NK-92 treated with Interleukin-12 subunit alpha and Interleukin-12 subunit beta, amount 100 ng/mL, for 24 hours (cell line): ENCODE measurements around the gene PFKM.
"Not testable (repeated sequence)": the region's sequence is repeated elsewhere in the genome, so short reads cannot be mapped to it uniquely, and the experiment has no call there.

Experiments
- DNase-seq: peaks from one replicate; lab custom pipeline; 2025; lab: John Stamatoyannopoulos, UW

PFKM gene

DNA sequence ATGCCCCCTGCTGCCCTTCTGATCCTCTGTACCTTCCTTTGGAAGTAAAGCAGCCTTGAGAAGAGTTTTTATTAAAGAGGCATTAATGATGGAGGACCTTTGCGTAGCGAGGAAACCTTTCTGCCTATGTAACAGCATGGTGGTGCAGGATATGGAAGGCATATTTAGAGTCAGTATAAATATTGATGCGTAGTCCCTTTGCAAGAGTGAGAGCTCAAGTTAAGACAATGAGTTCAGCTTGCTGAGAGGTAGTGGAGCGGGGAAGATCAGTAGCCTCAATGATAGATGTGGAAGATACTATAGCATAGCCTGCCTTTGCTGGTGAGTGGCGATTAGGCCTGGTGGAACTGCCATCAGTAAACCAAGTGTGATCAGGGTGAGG lies 7.9 kb upstream of the PFKM start:
- not testable (repeated sequence) for DNase-seq

DNA sequence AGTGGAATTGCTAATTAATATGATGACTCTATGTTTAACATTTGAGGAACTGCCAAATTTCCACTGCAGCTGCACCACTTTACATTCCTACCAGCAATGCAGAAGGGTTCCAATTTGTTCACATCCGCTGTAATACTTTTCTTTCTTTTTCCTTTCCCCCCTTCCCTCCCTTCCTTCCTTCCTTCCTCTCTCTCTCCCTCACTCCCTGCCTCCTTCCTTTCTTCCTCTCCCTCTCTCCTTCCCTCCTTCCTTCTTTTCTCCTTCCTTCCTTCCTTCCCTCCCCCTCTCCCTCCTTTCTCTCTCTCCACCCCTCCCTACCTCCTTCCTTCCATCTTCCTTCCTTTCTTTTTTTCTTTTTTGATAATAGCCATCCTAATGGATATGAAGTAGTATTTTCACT lies 3.2 kb upstream of the PFKM start:
- DNase-seq, result no peak

DNA sequence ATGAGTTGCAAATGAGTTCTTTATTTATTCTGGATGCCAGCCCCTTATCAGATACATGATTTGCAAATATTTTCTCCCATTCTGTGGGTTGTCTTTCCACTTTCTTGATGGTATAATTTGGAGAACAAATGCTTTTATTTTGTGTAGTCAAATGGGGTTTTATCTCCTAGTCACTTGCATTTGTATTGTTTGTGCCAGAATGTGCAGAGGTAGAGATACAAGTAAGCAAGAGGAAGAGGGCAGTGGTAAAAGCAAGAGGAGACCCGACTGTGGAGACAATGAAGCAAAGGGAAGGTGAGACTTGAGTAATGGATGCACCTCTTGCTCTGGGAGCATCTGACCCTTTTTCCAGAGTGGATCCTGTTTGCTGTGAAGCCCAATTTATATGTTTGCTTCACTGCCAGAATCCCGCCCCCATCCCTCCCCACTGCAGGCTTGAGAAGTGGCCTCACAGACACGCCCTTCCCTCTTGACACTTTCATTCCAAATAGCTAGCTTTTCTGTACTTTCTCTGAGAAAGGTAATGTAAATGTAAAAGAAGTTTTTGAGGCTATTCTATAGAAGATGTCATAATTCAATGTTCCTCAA lies 786 bp upstream of the PFKM start:
- no peak for DNase-seq

DNA sequence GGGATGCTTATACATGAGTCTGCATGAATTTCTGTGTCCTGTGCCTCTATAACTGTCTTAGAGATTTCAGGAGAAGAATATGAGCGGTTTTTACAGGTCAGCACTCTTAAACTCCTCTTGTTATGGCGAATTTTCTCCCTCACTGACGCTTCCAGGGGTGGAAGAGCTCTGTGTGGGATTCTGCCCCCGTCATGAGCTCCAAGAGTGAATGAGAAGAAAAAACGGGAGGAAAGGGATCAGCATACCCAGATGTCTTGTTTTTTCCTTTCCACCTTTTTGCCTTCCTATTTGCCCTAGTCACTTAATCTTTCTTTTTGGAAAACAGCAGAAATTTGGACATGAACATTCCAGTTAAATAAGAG lies 651 bp downstream of the PFKM start:
- DNase-seq, result no peak

DNA sequence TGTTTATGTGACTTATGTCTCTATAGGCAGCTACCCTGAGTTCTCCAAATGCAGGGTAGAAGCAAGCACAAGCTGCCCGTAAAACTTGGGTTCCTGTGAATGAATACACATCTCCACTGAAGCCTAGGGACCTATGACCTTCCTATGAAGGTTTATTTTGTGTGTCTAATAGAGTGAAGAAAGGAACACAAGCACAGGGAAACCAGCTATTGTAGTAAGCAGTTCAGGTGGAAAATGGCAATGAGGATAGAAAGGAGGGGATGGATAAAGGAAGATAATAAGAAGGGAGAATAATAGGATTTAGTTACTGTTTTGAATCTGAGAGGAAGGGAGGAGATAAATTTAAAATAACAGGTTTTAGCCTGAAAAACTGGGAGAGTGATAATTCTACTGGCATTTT lies 2.4 kb downstream of the PFKM start:
- DNase-seq, result no peak

DNA sequence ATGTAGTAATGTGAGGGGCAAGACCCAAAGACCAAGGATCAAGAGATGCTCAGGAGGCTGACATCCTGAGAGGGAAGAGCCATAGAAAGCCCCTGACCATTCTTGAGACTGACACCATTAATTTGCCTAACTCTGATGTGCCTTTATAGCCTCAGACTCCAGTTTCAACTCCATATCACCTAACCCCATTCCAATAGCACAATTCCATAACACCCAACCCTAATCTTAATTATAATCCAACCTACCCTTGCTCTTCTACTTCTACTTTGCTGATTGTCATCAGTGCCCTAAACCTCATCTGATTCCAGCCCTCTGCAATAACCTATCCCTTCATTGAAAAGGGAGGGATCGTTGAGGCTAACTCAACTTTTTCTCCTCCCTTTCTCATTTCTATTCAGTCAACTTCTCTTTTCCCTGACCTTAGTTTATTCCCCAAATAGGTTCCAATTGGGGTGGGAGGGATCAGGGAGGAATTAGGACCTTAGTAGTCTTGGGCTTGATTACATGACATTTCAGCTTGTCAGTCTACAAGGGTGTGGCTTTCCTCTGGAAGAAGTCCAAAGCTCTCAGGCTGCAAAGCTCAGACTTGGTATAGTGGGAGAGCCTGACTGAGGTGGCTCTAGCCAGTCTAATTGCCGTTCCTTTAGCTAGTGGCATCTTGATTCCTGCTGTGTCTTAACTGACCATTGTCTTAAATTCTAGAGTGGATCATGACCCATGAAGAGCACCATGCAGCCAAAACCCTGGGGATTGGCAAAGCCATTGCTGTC lies 3.1 kb downstream of the PFKM start:
- no peak for DNase-seq

DNA sequence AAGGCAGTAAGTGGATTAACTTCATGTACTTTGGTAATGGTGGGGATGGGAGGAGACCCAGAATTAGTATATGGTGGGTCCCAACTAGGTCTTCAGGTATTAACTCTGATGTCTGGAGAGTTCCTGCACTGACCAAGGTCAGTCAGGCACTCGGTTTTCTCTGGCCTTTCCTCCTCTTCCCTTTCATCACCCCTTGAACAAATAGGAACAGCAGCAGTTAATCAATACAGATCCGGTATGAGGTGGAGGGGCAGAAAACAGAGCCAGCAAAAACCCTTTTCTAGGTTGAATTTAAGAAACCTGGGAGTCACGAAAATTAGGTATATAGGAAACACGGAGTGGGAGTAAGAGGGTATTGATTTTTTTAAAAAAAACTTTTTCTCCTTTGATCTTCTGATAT lies 4.0 kb downstream of the PFKM start:
- DNase-seq, result no peak

DNA sequence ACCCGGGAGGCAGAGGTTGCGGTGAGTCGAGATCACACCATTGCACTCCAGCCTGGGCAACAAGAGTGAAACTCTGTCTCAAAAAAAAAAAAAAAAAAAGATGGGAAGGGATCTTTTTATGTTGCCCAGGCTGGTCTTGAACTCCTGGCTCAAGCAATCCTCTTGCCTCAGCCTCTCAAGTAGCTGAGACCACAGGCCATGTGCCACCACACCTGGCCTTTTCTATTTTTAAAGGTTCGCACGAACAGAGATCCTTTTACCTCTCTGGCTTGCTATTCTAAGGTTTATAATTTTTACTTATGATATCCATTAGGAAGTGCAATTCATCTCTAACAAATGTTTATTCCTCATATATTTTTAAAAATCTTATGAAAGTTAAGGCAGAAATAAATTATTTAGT lies 6.4 kb downstream of the PFKM start:
- not testable (repeated sequence) for DNase-seq

DNA sequence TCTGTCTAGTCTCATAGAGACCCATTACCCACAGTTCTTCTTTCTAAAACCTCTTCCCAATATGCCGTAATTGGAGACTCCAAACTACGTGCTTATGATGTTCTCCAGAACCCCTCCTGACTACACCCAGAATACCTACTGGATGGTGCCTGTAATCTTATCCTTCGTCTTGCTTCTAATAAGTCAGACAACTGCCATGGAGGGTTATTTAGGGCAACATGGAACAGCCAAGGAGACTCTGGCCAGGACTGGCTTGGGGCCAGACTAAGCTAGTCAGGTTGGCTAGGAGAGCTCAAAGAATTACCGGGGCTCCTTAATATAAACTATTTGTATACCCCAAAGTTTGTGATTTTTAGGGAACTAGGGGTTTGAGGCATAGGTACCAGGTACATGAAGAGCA lies 6.8 kb downstream of the PFKM start:
- no peak for DNase-seq

DNA sequence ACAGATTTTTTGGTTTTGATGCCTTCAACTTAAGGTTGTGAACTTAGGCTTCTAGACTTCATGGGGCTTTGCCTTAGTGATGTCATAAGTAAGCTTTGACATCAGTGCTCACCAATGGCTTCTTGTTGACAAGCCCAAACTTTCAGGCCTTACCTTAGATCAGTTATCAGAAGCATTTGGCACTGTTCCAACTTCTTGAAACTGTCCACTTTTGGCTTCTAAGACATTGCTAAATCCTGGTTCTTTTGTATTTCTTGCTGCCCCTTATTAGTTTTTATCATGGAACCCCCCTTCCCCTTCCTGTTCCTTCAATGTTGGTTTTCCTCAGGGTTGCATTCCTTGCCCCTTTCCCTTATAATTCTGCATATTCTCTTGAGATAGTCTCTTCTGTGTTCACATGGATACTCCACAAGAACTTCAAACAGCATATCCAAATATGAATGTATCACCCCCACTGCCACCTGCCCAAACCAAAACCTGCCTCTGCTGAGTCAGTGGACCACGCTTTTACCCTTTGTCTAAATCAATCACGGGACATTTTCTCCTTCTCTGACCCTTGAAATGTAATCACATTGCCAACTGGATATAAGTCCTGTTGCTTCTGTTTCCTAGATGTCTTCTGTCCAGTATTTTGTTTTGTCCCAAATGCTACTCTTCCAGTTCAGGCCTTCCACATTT lies 7.9 kb downstream of the PFKM start:
- no peak for DNase-seq

DNA sequence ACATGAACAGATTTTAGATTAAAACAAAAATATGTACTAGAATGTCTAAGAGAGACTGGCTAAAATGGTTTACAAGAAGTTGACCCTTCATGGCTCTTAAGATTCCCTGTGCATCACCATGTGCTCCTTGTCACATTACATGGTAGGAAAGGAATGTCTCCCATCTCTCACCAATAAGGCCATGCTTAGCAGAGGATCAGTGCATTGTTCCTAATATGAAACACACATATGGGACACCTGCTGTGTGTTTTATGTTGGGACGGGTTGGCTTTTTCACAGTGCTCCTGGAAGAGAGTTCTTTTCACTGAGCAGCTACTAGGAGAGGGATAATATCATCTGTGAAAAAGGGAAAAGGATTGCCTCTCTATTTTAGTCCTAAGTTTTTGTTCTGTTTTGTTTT lies 9.6 kb downstream of the PFKM start:
- DNase-seq, result no peak

DNA sequence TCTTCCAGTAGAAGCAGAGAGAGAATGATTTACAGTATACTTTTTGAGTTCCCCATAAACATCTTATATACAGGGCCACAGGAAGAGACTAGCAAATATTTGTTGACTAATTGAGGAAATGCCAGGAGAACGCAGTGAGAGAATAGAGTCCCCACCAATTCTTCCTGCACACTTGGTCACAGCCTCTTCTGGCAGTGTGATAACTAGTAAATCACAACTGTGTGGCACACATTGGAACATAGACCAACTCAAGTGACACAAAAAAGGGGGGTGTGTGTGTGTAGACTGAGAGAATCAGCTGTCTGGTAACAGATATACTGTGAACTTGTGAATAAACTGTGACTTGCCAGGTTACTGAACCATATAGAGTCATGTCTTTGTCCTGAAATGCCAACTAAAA lies 10.2 kb downstream of the PFKM start:
- no peak for DNase-seq

DNA sequence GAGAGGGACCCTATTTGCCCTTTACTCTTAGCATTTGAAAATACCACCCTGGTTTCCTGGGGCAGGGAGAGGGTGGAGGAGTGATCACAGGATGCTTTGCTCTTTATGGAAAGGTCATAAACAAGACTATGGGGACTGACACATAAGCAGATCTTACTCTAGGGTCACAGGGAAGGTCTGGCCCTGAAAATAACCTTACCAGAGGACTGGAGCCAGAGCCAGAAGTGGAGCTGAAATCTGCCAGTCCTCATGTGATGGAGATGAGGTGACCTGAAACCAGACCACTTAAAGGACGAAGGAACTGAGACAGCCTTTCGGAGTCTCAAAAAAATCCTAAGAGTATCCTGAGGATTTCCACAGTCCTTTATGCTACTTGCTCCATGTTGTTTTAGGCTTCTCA lies 12.4 kb downstream of the PFKM start:
- DNase-seq, result no peak

DNA sequence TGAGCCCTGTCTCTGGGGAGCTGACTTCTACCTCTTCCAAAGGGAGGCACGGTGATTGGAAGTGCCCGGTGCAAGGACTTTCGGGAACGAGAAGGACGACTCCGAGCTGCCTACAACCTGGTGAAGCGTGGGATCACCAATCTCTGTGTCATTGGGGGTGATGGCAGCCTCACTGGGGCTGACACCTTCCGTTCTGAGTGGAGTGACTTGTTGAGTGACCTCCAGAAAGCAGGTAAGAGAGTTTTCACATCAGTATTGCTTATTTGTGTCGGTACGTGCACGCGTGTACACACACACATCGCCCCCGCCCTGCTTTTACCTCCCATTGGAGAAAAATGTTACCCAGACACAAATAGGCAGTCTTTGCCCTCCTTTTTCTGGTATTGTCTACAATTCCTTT lies 13.7 kb downstream of the PFKM start:
- no peak for DNase-seq

DNA sequence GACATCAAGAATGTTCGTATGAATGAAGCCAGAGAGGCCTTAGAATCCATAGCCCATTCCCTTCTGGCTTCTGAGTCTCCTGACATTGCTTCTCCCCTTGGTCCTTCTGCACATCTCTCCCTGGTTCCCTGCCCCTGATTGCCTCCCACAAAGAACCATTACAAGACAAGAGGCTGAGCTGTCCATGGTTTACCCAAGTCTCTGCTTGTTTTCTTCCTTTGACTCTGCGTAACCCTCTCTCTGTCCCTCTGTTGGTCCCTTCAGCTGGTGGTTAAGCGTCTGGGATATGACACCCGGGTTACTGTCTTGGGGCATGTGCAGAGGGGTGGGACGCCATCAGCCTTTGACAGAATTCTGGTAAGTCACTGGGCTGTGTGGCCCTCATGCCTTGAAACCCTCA lies 15.9 kb downstream of the PFKM start:
- no peak for DNase-seq

DNA sequence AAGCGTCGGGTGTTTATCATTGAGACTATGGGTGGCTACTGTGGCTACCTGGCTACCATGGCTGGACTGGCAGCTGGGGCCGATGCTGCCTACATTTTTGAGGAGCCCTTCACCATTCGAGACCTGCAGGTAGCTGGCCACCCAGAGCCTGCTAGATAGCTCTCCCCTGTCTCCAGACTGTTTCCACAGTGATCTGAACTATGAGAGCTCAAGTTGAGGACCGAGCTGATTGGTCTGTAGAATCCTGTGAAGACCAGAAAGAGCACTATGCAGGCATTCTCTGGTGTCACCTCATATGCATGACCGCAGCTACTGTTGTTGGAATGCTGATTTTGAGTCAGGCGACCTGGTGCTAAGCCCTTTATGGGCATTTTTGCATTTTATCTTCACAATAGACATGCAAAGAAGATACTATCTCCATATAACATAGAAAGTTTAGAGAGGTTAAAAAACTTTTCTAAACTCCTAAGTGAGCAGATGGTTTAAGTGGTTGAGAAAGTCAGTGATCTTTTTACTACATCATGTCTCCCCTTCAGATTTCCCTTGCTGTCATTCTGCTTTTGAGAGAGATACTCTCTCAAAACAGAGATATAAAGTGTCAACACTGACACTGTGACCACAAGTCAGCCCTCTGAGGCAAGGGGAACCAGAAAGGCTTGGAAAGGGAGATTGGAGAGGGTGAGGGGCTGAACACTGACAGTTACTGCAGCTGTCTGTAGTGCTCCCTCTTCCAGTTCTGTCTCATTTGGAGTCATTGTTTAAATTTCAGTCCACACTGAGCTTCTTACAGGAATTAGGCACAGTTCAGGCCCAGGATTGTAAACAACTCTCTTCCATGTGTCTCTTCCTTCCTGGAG lies 23.9 kb downstream of the PFKM start:
- no peak for DNase-seq

DNA sequence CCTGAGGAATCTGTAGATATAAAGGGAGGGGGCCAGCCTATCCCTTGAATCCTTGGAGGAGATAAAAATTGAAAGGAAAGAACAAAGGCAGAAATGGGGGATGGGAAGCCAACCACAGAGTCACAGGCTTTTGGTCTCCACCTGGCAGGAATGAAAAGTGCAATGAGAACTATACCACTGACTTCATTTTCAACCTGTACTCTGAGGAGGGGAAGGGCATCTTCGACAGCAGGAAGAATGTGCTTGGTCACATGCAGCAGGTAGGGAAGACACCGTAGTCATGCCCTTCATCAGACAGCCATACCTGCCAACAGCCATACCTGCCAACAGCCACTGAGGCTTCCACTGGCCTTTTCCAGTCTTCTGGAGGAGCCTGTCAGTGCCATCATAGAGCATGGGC lies 24.7 kb downstream of the PFKM start:
- DNase-seq, result no peak

DNA sequence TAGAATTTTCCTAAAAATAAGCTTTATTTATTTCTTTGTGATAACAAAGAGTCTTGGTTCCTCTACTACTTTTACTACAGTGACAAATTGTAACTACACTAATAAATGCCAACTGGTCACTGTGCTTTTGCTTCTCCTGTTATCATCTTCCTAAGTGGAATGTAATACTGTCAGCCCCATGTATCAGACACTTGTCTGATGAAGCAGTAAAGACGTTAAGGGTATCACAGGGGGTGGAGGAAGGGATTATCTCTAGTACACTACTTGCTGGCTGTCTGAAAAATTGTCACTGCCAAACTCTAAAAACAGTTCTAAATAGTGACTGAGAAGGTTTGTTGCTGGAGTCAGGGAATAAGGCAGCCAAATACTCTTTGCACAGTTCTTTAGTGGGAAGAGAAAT lies 26.8 kb downstream of the PFKM start:
- no peak for DNase-seq

DNA sequence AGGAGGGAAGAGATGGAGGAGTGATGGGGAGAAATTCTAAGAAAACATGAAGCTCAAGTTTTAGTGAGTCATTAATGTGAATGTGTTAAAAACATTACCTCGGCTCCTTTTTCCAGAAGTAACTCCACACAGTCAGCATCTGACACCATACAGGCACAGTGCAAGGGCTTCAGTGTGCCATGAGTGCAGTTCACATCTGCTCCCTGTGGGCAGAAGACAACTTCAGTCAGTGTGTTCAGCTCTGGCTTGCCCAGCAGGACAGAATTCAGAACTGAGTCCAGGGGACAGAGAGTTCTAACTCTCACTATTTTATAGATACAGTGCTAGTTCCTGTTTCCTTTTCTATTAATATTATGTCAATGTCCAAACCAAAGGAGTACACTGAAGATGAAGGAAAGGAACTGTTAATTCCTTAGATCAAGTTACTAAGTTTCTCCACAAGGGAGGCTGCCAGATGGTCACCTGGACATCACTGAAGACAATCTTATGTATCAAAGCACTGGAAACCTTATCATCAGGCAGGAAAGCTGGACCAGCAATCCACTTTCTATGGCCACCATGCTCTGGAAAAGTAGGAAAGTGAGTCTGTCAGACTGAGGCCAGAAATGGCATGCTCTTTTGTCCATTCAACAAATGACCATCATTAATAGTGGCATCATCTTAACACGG lies 32.1 kb downstream of the PFKM start:
- no peak for DNase-seq

DNA sequence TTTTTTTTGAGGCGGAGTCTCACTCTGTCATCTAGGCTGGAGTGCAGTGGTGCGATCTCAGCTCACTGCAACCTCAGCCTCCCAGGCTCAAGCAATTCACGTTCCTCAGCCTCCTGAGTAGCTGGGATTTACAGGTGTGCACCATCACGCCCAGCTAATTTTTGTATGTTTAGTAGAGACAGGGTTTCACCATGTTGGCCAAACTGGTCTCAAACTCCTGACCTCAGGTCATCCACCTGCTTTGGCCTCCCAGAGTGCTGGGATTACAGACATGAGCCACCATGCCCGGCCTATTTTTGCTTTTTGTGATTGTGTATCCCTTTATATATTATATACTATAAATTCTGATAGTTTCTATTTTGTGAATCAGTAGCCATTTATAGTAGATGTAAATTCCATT lies 36.6 kb downstream of the PFKM start:
- not testable (repeated sequence) for DNase-seq

DNA sequence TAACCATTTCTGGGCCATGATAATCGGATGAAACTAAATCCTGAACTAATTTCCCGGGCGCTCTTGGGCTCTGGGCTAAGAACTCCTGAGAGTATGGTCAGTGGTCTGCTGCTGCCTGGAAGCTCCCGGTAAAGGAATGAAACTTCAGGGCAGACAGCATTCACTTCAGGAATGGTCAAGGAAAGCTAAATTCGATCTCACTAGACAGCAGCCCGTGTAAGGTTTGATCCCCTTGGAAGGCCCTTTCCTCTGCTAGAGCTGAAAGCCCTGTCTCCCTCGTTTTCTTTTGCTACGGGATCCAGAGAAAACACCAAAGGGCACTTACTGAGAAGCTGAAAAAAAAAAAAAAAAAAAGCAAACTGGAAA lies 37.5 kb downstream of the PFKM start:
- no peak for DNase-seq
